NCI-H1092 treated with DMSO at 0.1 percent for 48 hours (cell line): ENCODE measurements around the gene ALG14.
"Not testable (repeated sequence)": the region's sequence is repeated elsewhere in the genome, so short reads cannot be mapped to it uniquely, and the experiment has no call there.

Experiments used
- DNase-seq: peaks from one replicate; lab custom pipeline; 2025; lab: John Stamatoyannopoulos, UW

Gene ALG14

GRCh38 chr1:95041491-95042165, 31.1 kb downstream of the ALG14 start:
- DNase-seq, result peak; percentile 50

DNA sequence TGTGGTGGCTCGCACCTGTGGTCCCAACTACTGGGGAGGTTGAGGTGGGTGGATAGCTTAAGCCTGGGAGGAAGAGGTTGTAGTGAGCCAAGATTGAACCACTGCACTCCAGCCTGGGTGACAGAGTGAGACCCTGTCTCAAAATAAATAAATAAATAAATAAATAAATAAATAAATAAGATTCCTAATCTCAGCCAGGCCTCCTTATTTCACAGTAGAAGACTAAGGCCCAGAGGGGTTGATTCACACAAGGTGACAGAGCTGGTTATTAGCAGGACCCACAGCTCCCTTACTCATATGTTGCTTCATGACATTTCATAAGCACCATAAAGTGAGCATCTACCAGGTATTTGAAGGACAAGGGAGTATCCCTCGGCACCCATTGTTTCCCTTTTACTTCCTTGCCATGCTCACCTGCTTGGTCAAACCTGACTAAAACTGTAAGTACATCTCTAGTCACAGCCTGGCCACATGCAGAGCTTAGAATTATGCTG, 32.7 kb downstream of the ALG14 start:
- no peak for DNase-seq

GRCh38 chr1:95039360-95040031, 33.3 kb downstream of the ALG14 start:
- no peak for DNase-seq

- DNase-seq, result no peak
Observed at GRCh38 chr1:95035536-95035935, 37.2 kb downstream of the ALG14 start.

- DNase-seq, result no peak
Observed at GRCh38 chr1:95034506-95034905, 38.2 kb downstream of the ALG14 start.

DNA sequence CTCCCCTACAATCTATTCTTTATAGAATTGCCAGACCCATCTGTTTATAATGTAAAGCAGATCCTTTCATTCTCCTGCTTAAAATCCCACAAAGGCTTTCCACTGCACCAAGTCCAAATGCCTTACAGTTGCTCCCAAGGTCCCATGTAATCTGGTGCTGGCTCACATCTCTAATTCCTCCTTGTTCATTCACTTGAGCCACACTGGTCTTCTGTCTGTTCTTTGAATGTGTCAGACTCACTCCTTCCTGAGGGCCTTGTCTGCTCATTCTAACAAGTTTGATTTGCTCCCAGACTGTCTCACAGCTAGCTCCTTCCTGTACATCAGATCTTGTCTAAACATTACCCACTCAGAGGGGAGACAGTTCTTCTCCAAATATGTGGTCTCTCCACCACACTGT, 38.9 kb downstream of the ALG14 start:
- DNase-seq, result no peak

DNA sequence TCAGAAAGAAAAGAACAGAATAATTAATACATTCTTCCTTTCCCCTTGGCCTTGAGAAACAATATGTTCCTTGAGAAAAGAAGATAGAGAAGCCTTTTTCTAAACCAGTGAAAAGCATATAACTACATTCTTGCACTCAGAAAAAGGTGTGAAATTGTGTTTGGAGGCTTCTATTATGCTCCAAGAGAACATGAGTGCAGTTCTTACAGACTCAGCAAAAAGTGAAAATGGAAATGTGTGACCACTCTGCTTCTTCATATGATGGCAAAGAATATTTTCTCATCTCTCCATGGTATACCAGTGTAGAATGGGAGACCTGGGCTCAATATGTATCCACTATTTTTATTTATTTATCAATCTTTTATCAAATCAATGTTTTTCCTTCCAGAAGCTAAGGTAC, 43.2 kb downstream of the ALG14 start:
- DNase-seq, result no peak

- DNase-seq, result no peak
Observed at GRCh38 chr1:95028954-95029353, 43.8 kb downstream of the ALG14 start.

DNA sequence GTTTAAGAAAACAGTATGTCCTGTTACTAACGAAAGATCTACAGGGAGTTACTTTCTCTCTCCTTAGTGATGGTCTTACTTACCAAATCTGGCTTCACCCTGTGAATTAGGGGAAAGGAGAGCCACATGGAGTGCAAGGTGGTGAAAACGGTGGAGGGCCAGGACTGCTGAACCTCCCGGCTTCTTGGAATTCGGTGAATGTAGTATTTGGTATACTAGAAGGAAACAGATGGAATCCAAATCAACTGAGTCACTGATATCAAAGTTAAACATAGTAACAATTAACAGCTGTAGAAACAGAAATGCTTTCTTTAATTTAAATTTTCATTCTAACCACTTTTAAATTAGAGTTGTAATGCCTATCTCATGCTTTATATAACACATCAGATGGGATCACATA, 45.7 kb downstream of the ALG14 start:
- DNase-seq, result no peak

DNA sequence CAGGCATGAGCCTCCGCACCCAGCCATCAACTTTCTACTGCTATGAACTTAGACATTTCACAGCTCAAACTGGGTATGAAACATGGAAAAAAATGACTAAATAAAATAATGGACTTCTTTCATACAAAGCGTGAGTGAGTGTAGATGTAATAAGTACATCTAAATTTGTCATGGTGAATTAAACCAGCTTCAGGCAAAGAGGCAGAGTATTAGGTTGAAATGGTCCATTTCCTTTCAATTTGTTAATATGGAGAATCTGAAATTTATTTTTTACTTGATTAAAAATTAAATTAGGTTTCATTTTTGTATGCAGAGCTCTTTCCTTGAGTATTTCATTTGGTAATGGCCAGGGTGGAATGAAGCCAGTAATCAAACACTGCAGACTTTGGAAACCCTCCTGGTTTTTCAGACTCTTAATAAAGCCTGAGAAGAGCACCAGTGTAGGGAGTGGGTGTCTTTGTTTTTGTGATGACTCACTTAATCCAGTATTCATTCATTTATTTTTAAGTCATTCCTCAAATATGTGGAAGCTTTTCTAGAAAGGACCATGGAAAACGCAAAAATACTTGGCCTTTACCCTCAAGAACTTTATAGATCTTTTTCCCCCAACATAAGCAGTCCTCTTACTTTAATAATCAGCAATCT, 49.2 kb downstream of the ALG14 start:
- no peak for DNase-seq

GRCh38 chr1:95022644-95022926, 50.2 kb downstream of the ALG14 start:
- no peak for DNase-seq

DNA sequence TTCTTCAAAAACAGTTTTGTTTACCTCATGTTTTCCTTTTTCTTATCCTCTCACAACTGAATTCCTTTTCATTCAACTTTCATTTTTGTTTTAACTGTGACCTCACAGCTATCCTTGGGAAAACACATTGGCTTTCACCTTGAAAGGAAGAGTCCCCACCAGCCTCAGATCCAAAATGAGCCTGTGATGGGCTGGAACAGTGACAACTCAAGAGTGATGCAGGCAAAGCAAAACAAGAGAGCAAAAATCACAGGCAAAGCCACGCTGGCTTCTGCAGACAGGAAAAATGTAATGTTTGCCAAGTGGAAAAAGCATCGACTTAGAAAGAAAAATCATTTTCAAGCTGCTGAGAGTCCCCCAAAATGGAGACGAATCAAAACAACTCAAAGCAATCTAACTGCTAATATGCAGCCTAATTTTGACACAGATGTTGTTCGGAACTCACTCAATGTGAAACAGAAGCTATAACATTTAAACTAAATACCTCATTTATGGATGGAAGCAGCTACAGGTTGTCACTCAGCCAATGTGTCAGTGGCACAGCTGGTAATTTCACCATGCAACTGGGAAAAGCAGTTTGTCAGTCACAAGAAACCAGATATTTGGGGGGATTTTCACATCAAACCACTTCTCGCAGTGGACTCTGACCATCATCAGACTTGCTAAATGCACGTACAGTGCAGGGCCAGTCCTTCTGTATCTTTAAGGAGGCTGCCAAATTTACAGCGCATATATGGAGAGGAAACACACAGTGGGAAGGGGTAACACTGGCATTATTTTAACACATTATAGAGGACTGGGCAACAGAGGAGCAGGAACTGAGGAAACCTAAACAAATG, 50.7 kb downstream of the ALG14 start:
- no peak for DNase-seq

- DNase-seq, result no peak
Observed at GRCh38 chr1:95021119-95021518, 51.6 kb downstream of the ALG14 start.

GRCh38 chr1:95019466-95019865, 53.3 kb downstream of the ALG14 start:
- not testable (repeated sequence) for DNase-seq

GRCh38 chr1:95018602-95019369, 54.0 kb downstream of the ALG14 start:
- DNase-seq, result no peak

- DNase-seq, result no peak
Observed at GRCh38 chr1:95017775-95018174, 55.0 kb downstream of the ALG14 start.

DNA sequence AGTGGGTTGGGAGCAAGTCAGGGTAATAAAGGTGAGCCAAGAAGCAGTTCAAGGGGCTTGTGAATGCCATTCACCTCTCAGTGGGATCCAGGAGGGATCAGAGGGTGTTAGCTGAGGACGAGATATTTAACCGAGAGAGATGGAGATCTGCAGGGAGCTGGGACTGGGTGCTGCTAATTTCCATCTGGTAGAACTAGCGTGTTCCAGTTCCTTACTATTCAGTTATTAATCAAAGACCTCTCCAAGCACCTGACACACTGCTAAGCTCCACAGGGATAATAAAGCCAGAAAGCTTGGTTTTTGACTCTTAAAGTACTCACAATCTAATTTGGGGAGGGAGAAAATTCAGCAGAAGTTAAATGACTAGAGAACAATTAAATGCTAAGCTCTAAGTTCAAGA, 57.7 kb downstream of the ALG14 start:
- DNase-seq, result no peak

GRCh38 chr1:95013950-95014574, 58.7 kb downstream of the ALG14 start:
- peak; percentile 9 for DNase-seq

DNA sequence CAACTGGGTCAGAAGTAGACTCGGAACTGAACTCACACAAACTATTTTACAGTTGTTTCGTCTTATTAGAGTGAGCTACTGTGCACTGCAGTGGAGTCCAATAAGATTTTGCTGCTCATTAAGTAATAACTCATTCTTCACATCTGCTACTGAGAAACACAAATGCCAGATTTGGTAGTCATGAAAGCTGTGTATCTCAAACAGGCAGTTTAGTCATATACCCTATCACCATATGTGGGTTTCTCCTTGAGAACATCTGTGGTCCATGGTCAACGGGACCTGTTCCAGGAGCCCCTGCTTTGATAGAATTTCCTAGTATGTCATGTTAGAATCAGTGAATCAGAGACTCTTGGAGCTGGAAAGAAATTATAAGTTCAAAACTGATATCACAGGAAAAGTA, 60.4 kb downstream of the ALG14 start:
- DNase-seq, result no peak

- no peak for DNase-seq
Observed at GRCh38 chr1:95010158-95010557, 62.6 kb downstream of the ALG14 start.

GRCh38 chr1:95007687-95008086, 65.1 kb downstream of the ALG14 start:
- DNase-seq, result no peak
